ENCODE data around the gene SH2D3C.

Gene SH2D3C

DNA sequence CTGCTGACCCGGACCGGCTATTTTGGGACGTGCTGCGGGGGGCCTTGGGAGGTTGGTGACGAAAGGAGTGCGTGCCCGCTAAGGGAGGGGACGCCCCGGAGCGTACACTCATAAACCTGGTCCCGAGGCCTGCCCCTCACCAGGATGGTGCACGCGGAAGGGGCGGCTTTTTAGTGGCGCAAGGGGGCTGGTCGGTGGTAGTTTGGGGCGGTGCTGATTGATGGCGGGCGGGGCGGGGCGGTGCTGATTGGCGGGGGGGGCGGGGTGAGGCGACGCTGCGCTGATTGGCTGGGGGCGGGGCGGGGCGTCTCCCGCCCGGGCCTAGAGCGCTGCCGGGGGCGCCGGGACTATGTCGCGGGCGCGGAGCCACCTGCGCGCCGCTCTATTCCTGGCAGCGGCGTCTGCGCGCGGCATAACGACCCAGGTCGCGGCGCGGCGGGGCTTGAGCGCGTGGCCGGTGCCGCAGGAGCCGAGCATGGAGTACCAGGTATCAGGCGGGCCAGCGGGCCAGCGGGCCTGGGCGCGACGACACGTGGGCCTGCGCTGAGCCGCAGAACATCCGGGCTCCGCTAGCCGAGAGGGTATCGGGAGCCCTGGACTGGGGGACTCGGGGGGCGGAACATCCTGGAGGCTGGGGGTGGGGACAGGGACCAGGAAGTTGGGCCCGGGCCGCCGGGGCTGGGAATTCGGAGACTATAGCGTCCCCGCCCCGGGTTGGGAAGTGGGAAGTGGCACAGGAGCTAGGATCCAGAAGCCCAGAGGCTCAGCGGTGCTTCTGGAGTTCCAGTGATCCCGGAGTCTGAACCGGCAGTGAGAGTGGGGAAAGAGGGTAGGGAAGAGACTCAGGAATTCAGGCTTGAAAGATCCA is 24.3 kb upstream of the SH2D3C start, which contains the start of gene FPGS:
TSS of gene FPGS (plus strand) at position 307 of the 868 bp plus-strand sequence. CDS start at position 350, 43 bp downstream.
- Histone ChIP-seq H3K4me1 (ENCODE audit: control insufficient read depth, insufficient read depth, low read length) (peaks cover 23% of the 10 kb centered on the region), H3K9ac (ENCODE audit: low read depth, low read length) (peak within 1 kb of the TSS; percentile 98), H3K4me3 (ENCODE audit: low read length) (peak within 1 kb of the TSS; percentile 84), H3K27me3 (ENCODE audit: control insufficient read depth, insufficient read depth, low read length) (no peaks in the 10 kb centered on the region), H3K36me3 (ENCODE audit: insufficient read depth, low read length) (peaks cover 24% of the 10 kb centered on the region), H3K4me2 (ENCODE audit: low read length) (peak within 1 kb of the TSS; percentile 95), H3K9me3 (replicated peaks; ENCODE audit: low read length) (no peaks in the 10 kb centered on the region)

DNA sequence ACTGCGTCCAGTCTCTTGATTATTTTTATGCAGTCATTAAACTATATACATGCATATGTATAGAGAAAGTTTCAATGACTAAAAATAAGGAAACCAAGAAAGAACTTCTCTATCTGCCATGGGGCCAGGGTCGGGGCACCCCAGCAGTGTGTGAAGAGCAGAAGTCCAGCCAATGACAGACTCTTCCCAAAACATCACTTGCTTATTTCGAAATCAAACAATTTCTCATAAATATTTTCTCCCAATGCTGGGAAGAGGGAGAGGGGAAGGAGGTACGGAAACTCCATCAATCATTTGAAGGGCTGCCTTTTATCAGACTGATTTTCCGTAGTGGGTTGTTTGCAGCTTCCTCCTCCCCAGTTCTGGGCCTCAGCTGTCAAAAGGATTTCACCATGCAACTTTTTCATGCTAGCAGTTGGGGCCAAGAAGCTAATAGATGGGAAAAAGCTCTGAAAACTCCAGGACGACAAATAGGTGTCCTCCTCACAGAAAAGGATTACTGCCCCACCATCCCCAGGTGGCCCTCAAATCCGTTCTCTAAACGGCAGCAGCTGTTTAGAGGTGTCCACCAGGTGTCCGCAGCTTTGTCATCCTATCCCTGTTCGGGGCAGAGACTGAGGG is 23.6 kb upstream of the SH2D3C start:
- Histone ChIP-seq H3K9me3 (replicated peaks; ENCODE audit: low read length) (no peaks in the 10 kb centered on the region), H3K27me3 (ENCODE audit: control insufficient read depth, insufficient read depth, low read length) (no peaks in the 10 kb centered on the region), H3K36me3 (ENCODE audit: insufficient read depth, low read length) (peaks cover 16% of the 10 kb centered on the region), H3K9ac (ENCODE audit: low read depth, low read length) (peak overlapping the region; percentile 77), H3K4me2 (ENCODE audit: low read length) (peak overlapping the region; percentile 95), H3K4me1 (ENCODE audit: control insufficient read depth, insufficient read depth, low read length) (peaks cover 23% of the 10 kb centered on the region), H3K4me3 (ENCODE audit: low read length) (peak overlapping the region; percentile 84)

DNA sequence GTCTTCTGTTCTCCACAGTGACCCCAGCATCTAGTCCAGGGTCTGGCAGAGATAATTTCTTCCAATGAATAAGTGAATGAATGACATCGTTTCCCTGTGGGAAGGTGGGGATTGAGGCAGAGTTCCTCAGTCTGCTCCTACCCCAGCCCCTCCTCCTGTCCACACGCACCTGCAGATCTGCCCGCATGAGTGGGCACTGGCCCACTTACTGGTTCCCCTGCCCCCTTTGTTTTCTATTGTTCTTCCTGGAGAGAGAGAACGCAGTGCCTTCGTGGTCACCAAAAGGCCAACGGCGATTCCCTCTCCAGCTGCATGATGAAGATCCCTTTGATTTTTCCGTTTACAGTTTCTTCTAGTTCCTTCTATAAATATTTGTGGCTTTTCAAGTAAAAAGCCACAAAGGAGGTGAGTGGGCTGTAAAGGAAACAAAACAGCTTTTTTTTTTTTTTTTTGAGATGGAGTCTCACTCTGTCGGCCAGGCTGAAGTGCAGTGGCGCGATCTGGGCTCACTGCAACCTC is 18.4 kb upstream of the SH2D3C start:
- no peaks in the 10 kb centered on the region for H3K9me3 ChIP-seq (replicated peaks; ENCODE audit: low read length)
- peaks cover 19% of the 10 kb centered on the region for H3K36me3 ChIP-seq (ENCODE audit: insufficient read depth, low read length)
- no peaks in the 10 kb centered on the region for H3K27me3 ChIP-seq (ENCODE audit: control insufficient read depth, insufficient read depth, low read length)
- H3K9ac ChIP-seq (ENCODE audit: low read depth, low read length), result no peak overlapping the region
- H3K4me1 ChIP-seq (ENCODE audit: control insufficient read depth, insufficient read depth, low read length), result peaks cover 24% of the 10 kb centered on the region
- no peak overlapping the region for H3K4me2 ChIP-seq (ENCODE audit: low read length)
- no peak overlapping the region for H3K4me3 ChIP-seq (ENCODE audit: low read length)

DNA sequence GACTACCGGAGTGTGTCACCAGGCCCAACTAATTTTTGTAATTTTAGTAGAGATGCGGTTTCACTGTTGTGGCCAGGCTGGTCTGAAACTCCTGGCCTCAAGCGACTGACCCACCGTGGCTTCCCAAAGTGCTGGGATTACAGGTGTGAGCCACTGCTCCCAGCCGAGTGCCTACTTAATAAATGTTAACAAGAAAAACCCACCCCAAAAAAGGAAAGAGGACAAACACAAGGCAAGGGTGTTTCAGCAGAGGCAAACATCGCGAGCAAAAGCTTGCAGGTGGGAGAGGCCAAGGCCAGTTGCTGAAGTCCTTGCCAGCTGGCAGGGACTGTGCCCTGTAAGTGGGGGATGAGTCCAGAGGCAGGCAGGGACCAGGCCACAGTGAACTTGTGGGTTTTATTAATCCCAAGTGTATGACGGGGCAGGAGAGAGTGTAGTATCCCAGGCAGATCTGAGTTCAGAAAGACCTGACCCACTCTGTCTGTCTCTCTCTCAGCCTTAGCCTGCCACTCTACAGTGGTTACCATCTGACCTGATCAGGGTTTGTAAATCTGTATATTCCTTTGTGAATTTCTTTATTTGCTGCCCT is 17.9 kb upstream of the SH2D3C start:
- H3K4me3 ChIP-seq (ENCODE audit: low read length), result no peak overlapping the region
- H3K36me3 ChIP-seq (ENCODE audit: insufficient read depth, low read length), result peaks cover 24% of the 10 kb centered on the region
- H3K4me1 ChIP-seq (ENCODE audit: control insufficient read depth, insufficient read depth, low read length), result peaks cover 23% of the 10 kb centered on the region
- H3K9me3 ChIP-seq (replicated peaks; ENCODE audit: low read length), result no peaks in the 10 kb centered on the region
- no peak overlapping the region for H3K4me2 ChIP-seq (ENCODE audit: low read length)
- no peaks in the 10 kb centered on the region for H3K27me3 ChIP-seq (ENCODE audit: control insufficient read depth, insufficient read depth, low read length)
- H3K9ac ChIP-seq (ENCODE audit: low read depth, low read length), result no peak overlapping the region

DNA sequence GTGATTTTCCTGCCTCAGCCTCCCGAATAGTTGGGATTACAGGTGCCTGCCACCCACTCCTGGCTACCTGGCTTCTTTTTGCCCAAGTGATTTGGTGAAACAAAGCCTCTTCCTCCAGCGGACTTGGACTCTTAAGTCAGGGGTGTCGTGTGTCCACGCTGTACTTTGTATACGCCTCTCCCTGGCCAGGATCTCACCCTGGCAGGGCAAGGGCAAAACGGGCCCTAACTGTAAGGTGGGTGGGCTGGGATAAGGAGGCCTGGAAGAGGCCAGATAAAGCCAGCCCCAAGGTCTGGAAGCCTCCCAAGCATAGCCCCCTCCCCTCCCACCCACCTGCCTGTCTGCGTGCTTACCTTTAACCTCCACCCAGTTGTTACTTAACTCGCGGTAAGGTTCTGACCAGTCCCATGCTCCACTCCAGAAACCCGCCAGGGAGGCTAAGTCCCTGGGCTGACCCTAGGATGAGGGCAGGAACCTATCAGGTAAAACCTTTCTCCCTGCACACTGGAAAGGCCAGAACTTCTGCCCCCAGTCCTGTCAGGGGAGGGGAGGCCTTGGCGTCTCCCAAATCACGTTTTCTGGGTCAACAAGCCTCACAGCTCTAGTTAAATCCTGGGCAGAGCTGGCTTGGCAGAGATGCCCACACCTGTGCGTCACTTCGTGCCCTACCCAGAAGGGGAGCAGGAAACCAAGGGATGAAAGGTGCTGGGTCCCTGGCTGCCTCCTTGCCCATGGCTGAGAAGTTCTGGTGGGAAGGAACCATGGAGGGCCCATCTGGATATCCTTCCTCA is 15.7 kb upstream of the SH2D3C start:
- Histone ChIP-seq H3K9ac (ENCODE audit: low read depth, low read length) (no peak overlapping the region), H3K4me1 (ENCODE audit: control insufficient read depth, insufficient read depth, low read length) (peaks cover 20% of the 10 kb centered on the region), H3K4me3 (ENCODE audit: low read length) (no peak overlapping the region), H3K9me3 (replicated peaks; ENCODE audit: low read length) (no peaks in the 10 kb centered on the region), H3K27me3 (ENCODE audit: control insufficient read depth, insufficient read depth, low read length) (no peaks in the 10 kb centered on the region), H3K4me2 (ENCODE audit: low read length) (no peak overlapping the region), H3K36me3 (ENCODE audit: insufficient read depth, low read length) (peaks cover 44% of the 10 kb centered on the region)

DNA sequence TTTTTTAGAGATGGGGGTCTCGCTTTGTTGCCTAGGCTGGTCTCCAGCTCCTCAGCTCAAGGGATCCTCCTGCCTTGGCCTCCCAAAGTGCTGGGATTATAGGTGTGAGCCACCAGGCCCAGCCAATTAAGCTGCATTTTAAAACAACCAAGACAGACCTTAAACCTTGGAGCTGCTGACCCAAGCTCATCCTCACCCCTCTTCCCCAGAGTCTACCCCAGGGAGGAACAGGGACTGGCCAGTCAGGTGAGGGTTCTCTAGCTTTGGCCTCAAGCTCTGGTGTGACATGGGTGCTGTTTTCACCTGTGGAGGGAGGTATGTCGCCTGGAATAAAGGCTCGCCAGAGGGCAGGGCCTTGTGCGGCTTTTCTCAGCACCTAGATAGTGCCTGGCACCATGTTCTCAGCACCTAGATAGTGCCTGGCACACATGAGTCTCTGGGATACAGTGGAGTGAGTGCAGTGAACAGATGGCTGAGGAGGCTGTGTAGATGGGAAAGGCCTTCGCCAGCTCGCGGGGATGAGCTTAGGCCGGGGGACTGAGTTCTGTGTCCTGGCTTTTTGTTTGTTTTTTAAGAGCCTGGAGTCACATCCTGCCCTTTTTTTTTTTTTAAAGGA is 14.7 kb upstream of the SH2D3C start:
- Histone ChIP-seq H3K9me3 (replicated peaks; ENCODE audit: low read length) (no peaks in the 10 kb centered on the region), H3K4me3 (ENCODE audit: low read length) (no peak overlapping the region), H3K4me1 (ENCODE audit: control insufficient read depth, insufficient read depth, low read length) (peaks cover 20% of the 10 kb centered on the region), H3K4me2 (ENCODE audit: low read length) (no peak overlapping the region), H3K27me3 (ENCODE audit: control insufficient read depth, insufficient read depth, low read length) (no peaks in the 10 kb centered on the region), H3K9ac (ENCODE audit: low read depth, low read length) (peak overlapping the region; percentile 40), H3K36me3 (ENCODE audit: insufficient read depth, low read length) (peaks cover 54% of the 10 kb centered on the region)

DNA sequence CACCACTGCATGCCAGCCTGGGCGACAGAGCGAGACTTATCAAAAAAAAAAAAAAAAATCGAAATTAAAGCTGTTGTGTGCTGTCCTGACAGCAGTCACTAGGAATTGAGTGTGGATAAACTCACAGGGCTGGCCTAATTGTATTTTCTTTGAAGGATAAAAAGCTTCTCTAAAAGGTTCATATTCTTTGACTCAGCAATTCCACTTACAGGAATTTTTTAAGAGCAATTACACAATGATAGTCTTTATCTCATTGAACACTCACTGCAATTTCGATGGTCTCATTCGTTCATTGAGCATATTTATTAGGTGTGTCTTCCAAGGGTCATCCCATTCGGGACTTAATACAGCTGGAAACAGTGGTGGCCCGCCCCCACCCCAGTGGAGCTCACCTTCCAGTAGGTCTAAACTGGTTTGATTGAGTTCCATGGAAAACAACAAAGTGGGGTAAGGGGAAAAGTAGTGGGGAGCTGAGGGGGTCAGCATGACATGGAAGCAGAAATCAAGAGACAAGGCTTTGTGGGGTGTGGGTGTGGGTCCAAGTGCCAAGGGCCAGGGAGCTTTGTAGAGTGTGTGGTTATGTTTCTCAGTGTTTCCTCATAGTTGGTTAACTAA is 14.1 kb upstream of the SH2D3C start:
- Histone ChIP-seq H3K9me3 (replicated peaks; ENCODE audit: low read length) (no peaks in the 10 kb centered on the region), H3K4me2 (ENCODE audit: low read length) (no peak overlapping the region), H3K4me3 (ENCODE audit: low read length) (no peak overlapping the region), H3K4me1 (ENCODE audit: control insufficient read depth, insufficient read depth, low read length) (peaks cover 23% of the 10 kb centered on the region), H3K36me3 (ENCODE audit: insufficient read depth, low read length) (peaks cover 61% of the 10 kb centered on the region), H3K27me3 (ENCODE audit: control insufficient read depth, insufficient read depth, low read length) (no peaks in the 10 kb centered on the region), H3K9ac (ENCODE audit: low read depth, low read length) (no peak overlapping the region)

DNA sequence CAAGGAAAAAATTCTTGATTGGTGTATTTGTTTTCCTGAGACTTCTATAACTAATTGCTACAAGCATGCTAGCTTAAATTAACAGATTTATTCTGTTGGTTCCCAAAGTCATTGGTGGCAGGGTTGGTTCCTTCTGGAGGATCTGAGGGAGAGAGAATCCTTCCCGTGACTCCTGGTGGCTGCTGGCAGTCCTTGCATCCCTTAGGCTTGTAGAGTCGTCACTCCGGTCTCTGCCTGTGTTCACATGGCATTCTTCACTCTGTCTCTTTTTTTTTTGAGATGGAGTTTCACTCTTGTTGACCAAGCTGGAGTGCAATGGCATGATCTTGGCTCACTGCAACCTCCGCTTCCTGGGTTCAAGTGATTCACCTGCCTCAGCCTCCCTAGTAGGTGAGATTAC is 12.6 kb upstream of the SH2D3C start:
- peaks cover 29% of the 10 kb centered on the region for H3K4me1 ChIP-seq (ENCODE audit: control insufficient read depth, insufficient read depth, low read length)
- H3K9ac ChIP-seq (ENCODE audit: low read depth, low read length), result no peak overlapping the region
- H3K4me3 ChIP-seq (ENCODE audit: low read length), result no peak overlapping the region
- no peaks in the 10 kb centered on the region for H3K9me3 ChIP-seq (replicated peaks; ENCODE audit: low read length)
- no peaks in the 10 kb centered on the region for H3K27me3 ChIP-seq (ENCODE audit: control insufficient read depth, insufficient read depth, low read length)
- H3K36me3 ChIP-seq (ENCODE audit: insufficient read depth, low read length), result peaks cover 67% of the 10 kb centered on the region
- H3K4me2 ChIP-seq (ENCODE audit: low read length), result no peak overlapping the region

DNA sequence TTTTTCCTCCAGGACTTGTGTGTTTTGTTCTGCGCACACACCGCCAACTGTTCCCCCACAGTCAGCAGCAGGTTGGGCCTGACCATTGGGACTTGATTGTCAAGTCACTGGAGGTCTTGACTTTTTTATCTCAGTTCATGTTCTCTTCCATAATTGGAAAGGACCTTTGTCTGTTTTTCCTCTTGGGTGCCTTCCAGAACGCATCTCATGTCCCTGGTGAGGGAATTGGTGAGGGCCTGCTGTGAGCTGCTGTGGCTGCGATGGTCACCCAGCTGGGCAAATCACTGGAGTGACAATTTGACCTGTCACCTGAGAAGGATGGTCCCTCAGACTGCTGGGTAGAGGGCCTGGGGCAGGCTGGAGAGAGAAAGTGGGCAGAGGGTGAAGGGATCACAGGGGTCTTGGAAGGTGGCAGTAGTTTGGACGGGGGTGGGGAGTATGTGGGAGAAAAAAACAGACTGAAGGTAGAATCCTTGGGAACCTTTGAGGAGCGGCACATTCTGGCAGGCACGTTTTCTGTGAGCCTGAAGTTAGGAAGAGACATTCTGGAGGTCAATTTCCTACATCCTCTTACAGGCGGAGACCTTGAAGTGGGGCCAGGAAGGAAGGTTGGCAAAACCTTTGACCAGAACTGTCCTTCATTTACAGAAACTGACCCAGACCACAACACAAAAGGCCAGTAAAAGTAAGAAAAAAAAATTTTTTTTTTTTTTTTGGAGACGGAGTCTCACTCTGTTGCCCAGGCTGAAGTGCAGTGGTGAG is 11.8 kb upstream of the SH2D3C start:
- Histone ChIP-seq H3K36me3 (ENCODE audit: insufficient read depth, low read length) (peaks cover 67% of the 10 kb centered on the region), H3K9me3 (replicated peaks; ENCODE audit: low read length) (no peaks in the 10 kb centered on the region), H3K4me3 (ENCODE audit: low read length) (no peak overlapping the region), H3K9ac (ENCODE audit: low read depth, low read length) (no peak overlapping the region), H3K4me1 (ENCODE audit: control insufficient read depth, insufficient read depth, low read length) (peaks cover 29% of the 10 kb centered on the region), H3K4me2 (ENCODE audit: low read length) (no peak overlapping the region), H3K27me3 (ENCODE audit: control insufficient read depth, insufficient read depth, low read length) (no peaks in the 10 kb centered on the region)

DNA sequence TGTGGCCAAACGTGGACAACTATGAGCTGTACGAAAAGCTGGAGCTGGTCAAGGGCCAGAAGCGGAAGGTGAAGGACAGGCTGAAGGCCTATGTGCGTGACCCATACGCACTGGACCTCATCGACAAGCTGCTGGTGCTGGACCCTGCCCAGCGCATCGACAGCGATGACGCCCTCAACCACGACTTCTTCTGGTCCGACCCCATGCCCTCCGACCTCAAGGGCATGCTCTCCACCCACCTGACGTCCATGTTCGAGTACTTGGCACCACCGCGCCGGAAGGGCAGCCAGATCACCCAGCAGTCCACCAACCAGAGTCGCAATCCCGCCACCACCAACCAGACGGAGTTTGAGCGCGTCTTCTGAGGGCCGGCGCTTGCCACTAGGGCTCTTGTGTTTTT is 10.7 kb upstream of the SH2D3C start:
- peaks cover 65% of the 10 kb centered on the region for H3K36me3 ChIP-seq (ENCODE audit: insufficient read depth, low read length)
- H3K9me3 ChIP-seq (replicated peaks; ENCODE audit: low read length), result no peaks in the 10 kb centered on the region
- H3K4me2 ChIP-seq (ENCODE audit: low read length), result no peak overlapping the region
- no peak overlapping the region for H3K4me3 ChIP-seq (ENCODE audit: low read length)
- peaks cover 29% of the 10 kb centered on the region for H3K4me1 ChIP-seq (ENCODE audit: control insufficient read depth, insufficient read depth, low read length)
- H3K27me3 ChIP-seq (ENCODE audit: control insufficient read depth, insufficient read depth, low read length), result no peaks in the 10 kb centered on the region
- H3K9ac ChIP-seq (ENCODE audit: low read depth, low read length), result no peak overlapping the region
